ENCODE results near the gene NOTCH4. TPM values are rescaled to one million over a fixed set of nuclear protein-coding genes. Genes with fewer than 3 reads are reported as not detected.
"Not testable (repeated sequence)": the region's sequence is repeated elsewhere in the genome, so short reads cannot be mapped to it uniquely, and the experiment has no call there.

NOTCH4 gene
- total RNA-seq = 0.82 to 1.6 TPM (median 1.4 TPM) in 3 replicates
- long read RNA-seq, partial matches to known transcripts = 2 of 2 reads
- long read RNA-seq, other reads (novel, unspliced or antisense) = 0 of 2 reads

GRCh38 chr6:32223258-32224235 lies at the start of gene NOTCH4:
Gene NOTCH4, minus strand, starts transcription at chr6:32224067. Its CDS starts 139 bp downstream, at chr6:32223928.
- Mint-ChIP-seq H3K36me3 (ENCODE audit: low read depth) (no peaks in the 10 kb centered on the region), H3K4me3 (ENCODE audit: unreplicated experiment) (no peak within 1 kb of the TSS), H3K4me1 (ENCODE audit: low read depth) (no peaks in the 10 kb centered on the region), H3K9me3 (ENCODE audit: low read depth) (no peaks in the 10 kb centered on the region), H3K27me3 (ENCODE audit: low read depth) (peaks cover 17% of the 10 kb centered on the region), H3K27ac (ENCODE audit: unreplicated experiment) (no peak within 1 kb of the TSS)
- no peak for DNase-seq (ENCODE audit: low spot score)
- TF ChIP-seq, protein P1, sequence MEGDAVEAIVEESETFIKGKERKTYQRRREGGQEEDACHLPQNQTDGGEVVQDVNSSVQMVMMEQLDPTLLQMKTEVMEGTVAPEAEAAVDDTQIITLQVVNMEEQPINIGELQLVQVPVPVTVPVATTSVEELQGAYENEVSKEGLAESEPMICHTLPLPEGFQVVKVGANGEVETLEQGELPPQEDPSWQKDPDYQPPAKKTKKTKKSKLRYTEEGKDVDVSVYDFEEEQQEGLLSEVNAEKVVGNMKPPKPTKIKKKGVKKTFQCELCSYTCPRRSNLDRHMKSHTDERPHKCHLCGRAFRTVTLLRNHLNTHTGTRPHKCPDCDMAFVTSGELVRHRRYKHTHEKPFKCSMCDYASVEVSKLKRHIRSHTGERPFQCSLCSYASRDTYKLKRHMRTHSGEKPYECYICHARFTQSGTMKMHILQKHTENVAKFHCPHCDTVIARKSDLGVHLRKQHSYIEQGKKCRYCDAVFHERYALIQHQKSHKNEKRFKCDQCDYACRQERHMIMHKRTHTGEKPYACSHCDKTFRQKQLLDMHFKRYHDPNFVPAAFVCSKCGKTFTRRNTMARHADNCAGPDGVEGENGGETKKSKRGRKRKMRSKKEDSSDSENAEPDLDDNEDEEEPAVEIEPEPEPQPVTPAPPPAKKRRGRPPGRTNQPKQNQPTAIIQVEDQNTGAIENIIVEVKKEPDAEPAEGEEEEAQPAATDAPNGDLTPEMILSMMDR (IDR thresholded peaks at IDR 0.05) = no peak

- Mint-ChIP-seq H3K4me1 (ENCODE audit: low read depth) (no peaks in the 10 kb centered on the region), H3K27ac (ENCODE audit: unreplicated experiment) (no peak overlapping the region), H3K9me3 (ENCODE audit: low read depth) (peaks cover 10% of the 10 kb centered on the region), H3K4me3 (ENCODE audit: unreplicated experiment) (no peak overlapping the region), H3K36me3 (ENCODE audit: low read depth) (peaks cover 2% of the 10 kb centered on the region), H3K27me3 (ENCODE audit: low read depth) (peaks cover 29% of the 10 kb centered on the region)
- no peak for DNase-seq (ENCODE audit: low spot score)
- TF ChIP-seq, protein P1 (IDR thresholded peaks at IDR 0.05) = no peak
Observed at GRCh38 chr6:32271429-32271828, 47.6 kb upstream of the NOTCH4 start.

DNA sequence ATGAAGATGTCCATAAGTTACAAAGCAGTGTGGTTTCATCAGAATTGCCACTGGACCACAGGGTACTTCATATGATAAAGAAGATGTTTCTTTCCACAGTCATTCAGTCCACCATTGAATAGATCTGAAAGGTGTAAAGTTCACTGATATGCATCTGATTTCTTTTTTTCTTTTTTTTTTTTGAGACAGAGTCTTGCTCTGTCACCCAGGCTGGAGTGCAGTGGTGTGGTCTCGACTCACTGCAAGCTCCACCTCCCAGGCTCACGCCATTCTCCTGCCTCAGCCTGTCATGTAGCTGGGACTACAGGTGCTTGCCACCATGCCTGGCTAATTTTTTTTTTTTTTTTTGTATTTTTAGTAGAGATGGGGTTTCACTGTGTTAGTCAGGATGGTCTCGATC lies 44.6 kb upstream of the NOTCH4 start:
- not testable (repeated sequence) for DNase-seq (ENCODE audit: low spot score); H3K36me3 Mint-ChIP-seq (ENCODE audit: low read depth); H3K4me1 Mint-ChIP-seq (ENCODE audit: low read depth); H3K4me3 Mint-ChIP-seq (ENCODE audit: unreplicated experiment); H3K27ac Mint-ChIP-seq (ENCODE audit: unreplicated experiment); H3K9me3 Mint-ChIP-seq (ENCODE audit: low read depth)
- H3K27me3 Mint-ChIP-seq (ENCODE audit: low read depth) = peaks cover 23% of the 10 kb centered on the region

GRCh38 chr6:32267035-32267434 lies 43.2 kb upstream of the NOTCH4 start:
- no peak for DNase-seq (ENCODE audit: low spot score)
- Mint-ChIP-seq H3K9me3 (ENCODE audit: low read depth) (peaks cover under 1% of the 10 kb centered on the region), H3K27ac (ENCODE audit: unreplicated experiment) (no peak overlapping the region), H3K36me3 (ENCODE audit: low read depth) (peaks cover under 1% of the 10 kb centered on the region), H3K4me3 (ENCODE audit: unreplicated experiment) (no peak overlapping the region), H3K4me1 (ENCODE audit: low read depth) (no peaks in the 10 kb centered on the region), H3K27me3 (ENCODE audit: low read depth) (peaks cover 19% of the 10 kb centered on the region)
- TF ChIP-seq, protein P1 (IDR thresholded peaks at IDR 0.05) = no peak

DNA sequence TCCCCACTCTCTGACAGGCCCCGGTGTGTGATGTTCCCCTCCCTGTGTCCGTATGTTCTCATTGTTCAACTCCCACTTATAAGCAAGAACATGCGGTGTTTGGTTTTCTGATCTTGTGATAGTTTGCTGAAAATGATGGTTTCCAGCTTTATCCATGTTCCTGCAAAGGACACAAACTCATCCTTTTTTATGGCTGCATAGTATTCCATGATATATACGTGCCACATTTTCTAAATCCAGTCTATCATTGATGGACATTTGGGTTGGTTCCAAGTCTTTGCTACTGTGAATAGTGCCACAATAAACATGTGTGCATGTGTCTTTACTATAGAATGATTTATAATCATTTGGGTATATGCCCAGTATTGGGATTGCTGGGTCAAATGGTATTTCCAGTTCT lies 33.4 kb upstream of the NOTCH4 start:
- not testable (repeated sequence) for H3K27ac Mint-ChIP-seq (ENCODE audit: unreplicated experiment); H3K36me3 Mint-ChIP-seq (ENCODE audit: low read depth); H3K4me1 Mint-ChIP-seq (ENCODE audit: low read depth); H3K4me3 Mint-ChIP-seq (ENCODE audit: unreplicated experiment); DNase-seq (ENCODE audit: low spot score); H3K9me3 Mint-ChIP-seq (ENCODE audit: low read depth)
- H3K27me3 Mint-ChIP-seq (ENCODE audit: low read depth) = peaks cover 36% of the 10 kb centered on the region
